Uterus (tissue), 2 donors: Measurements from ENCODE around the gene EYS.

Experiments
- CTCF ChIP-seq, 4 experiments: fragments of 200-600 bp in 2 of 4; fragments of 450-650 bp in 2 of 4; sonication (generic) in 2 of 4; IDR thresholded peaks; one replicate each; pipeline ENCODE4 v1.5.1; 2016 to 2019; ENCODE audit warnings: antibody characterized with exemption in 4 of 4, mild to moderate bottlenecking in 2 of 4, moderate library complexity in 1 of 4
- POLR2A ChIP-seq, 2 donors: fragments of 450-650 bp; IDR thresholded peaks; one replicate each; pipeline ENCODE4 v1.6.1; 2016; ENCODE audit warnings: antibody characterized with exemption in 2 of 2, mild to moderate bottlenecking in 1 of 2, moderate library complexity in 1 of 2

DNA sequence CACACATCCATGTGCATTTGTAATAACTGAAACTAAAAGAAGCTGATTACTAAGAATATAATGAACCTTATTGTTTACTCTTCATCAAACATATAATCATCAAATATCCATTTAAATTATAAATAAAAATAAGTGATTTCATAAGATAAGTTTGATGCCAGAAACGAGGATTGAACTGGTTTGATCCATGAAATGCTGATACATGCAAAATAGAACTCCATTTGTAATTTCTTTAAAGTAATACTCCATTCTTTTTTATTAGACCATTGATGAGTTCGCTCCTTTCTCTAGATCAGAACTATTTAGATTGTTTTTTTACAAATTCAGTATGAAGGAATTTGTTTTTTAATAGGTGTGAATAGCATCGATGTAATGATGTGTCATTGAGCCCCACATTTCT, 57.6 kb downstream of the EYS start:
- TF ChIP-seq CTCF (IDR thresholded peaks at IDR 0.05) (no peak), POLR2A (IDR thresholded peaks at IDR 0.05) (no peak)
